DND-41 (cell line): ENCODE measurements around the gene SLC41A3.

ENCODE experiments used
- ATAC-seq: fragments of 200-7000 bp; cut with Tn5 transposase; 3 replicates; pipeline ENCODE4 v1.9.1; 2021; ENCODE audit warnings: low read depth; ENCODE audit not compliant: insufficient read depth
- DNase-seq: peaks from one replicate; pipeline ENCODE4 v3.0.0-alpha.2; 2020
- H2AFZ ChIP-seq: 2 replicates; pipeline ENCODE4 v1.6.0; 2012; ENCODE audit warnings: low read depth, low read length
- H3K27ac ChIP-seq: 2 replicates; pipeline ENCODE4 v1.5.1; 2012; ENCODE audit warnings: low read length, inconsistent platforms
- H3K27me3 ChIP-seq: fragments of 200-600 bp; sonication (generic); 2 replicates; pipeline ENCODE4 v1.6.0; 2012; ENCODE audit warnings: low read length, mild to moderate bottlenecking, inconsistent platforms; ENCODE audit not compliant: insufficient read depth, poor library complexity
- H3K36me3 ChIP-seq: 2 replicates; pipeline ENCODE4 v1.5.1; 2012; ENCODE audit warnings: low read length, inconsistent platforms; ENCODE audit not compliant: insufficient read depth
- H3K4me1 ChIP-seq: 2 replicates; pipeline ENCODE4 v1.5.1; 2012; ENCODE audit warnings: mild to moderate bottlenecking, low read length; ENCODE audit not compliant: insufficient read depth
- H3K4me2 ChIP-seq: 2 replicates; pipeline ENCODE4 v1.6.0; 2012; ENCODE audit warnings: mild to moderate bottlenecking, moderate library complexity, low read length, inconsistent platforms; ENCODE audit not compliant: insufficient read depth
- H3K4me3 ChIP-seq, 2 experiments: fragments of 200-600 bp in 1 of 2; shearing (Covaris generic) in 1 of 2; 2 replicates each; pipeline ENCODE4 v1.5.1; 2012 to 2016; ENCODE audit warnings: inconsistent platforms in 2 of 2, low read length in 2 of 2, mild to moderate bottlenecking in 2 of 2, low read depth in 1 of 2, moderate library complexity in 1 of 2
- H3K79me2 ChIP-seq: 2 replicates; pipeline ENCODE4 v1.6.0; 2012; ENCODE audit warnings: low read length, inconsistent platforms; ENCODE audit not compliant: insufficient read depth
- H3K9ac ChIP-seq: 2 replicates; pipeline ENCODE4 v1.6.0; 2012; ENCODE audit warnings: low read depth, mild to moderate bottlenecking, inconsistent platforms, low read length, moderate library complexity
- H3K9me3 ChIP-seq: 2 replicates; pipeline ENCODE4 v1.5.1; 2012; ENCODE audit warnings: low read length, moderate library complexity, mild to moderate bottlenecking, inconsistent platforms; ENCODE audit not compliant: insufficient read depth, severe bottlenecking
- H4K20me1 ChIP-seq: 2 replicates; pipeline ENCODE4 v1.6.0; 2012; ENCODE audit warnings: low read length; ENCODE audit not compliant: insufficient read depth
- CTCF ChIP-seq: IDR thresholded peaks from 2 replicates; pipeline ENCODE4 v1.5.1; 2012; ENCODE audit warnings: borderline replicate concordance, low read length, moderate library complexity, mild to moderate bottlenecking; ENCODE audit not compliant: poor library complexity, severe bottlenecking; ENCODE audit errors: extremely low read depth
- EZH2 ChIP-seq: IDR thresholded peaks from 3 replicates; pipeline ENCODE4 v1.6.1; 2012; ENCODE audit warnings: borderline replicate concordance, low read depth, mild to moderate bottlenecking, moderate library complexity, low read length, inconsistent platforms; ENCODE audit not compliant: severe bottlenecking

SLC41A3 gene

GRCh38 chr3:126050626-126051025 lies 33.3 kb downstream of the SLC41A3 start:
- no peak overlapping the region for H3K27ac ChIP-seq

GRCh38 chr3:126050050-126050392 lies 33.9 kb downstream of the SLC41A3 start:
- Histone ChIP-seq H3K4me3 (no peak overlapping the region), H4K20me1 (no peaks in the 10 kb centered on the region), H2AFZ (no peak overlapping the region), H3K4me1 (no peaks in the 10 kb centered on the region), H3K27me3 (no peaks in the 10 kb centered on the region), H3K79me2 (no peaks in the 10 kb centered on the region), H3K9me3 (no peaks in the 10 kb centered on the region), H3K9ac (no peak overlapping the region), H3K4me2 (no peak overlapping the region), H3K27ac (no peak overlapping the region), H3K36me3 (peaks cover 3% of the 10 kb centered on the region; the same call in 1 of the 2 replicates)
- DNase-seq (no peak), ATAC-seq (no peak)
- TF ChIP-seq CTCF (no peak), EZH2 (no peak)

More at GRCh38 chr3:126050626-126051025, 33.3 kb downstream of the SLC41A3 start:
- no peaks in the 10 kb centered on the region for H3K9me3 ChIP-seq
- no peak for TF ChIP-seq CTCF
- no peak for TF ChIP-seq EZH2
- H3K27me3 ChIP-seq = no peaks in the 10 kb centered on the region
- DNase-seq = no peak
- peaks cover 3% of the 10 kb centered on the region; the same call in 1 of the 2 replicates for H3K36me3 ChIP-seq
- no peaks in the 10 kb centered on the region for H3K4me1 ChIP-seq
- no peaks in the 10 kb centered on the region for H3K79me2 ChIP-seq
- no peak overlapping the region for H3K4me3 ChIP-seq
- no peak overlapping the region for H3K4me2 ChIP-seq
- H2AFZ ChIP-seq = no peak overlapping the region
- H3K9ac ChIP-seq = no peak overlapping the region
- H4K20me1 ChIP-seq = no peaks in the 10 kb centered on the region
- no peak for ATAC-seq

GRCh38 chr3:126049289-126050049 lies 34.5 kb downstream of the SLC41A3 start:
- Histone ChIP-seq H3K27ac (no peak overlapping the region), H3K27me3 (no peaks in the 10 kb centered on the region), H4K20me1 (no peaks in the 10 kb centered on the region), H3K4me3 (no peak overlapping the region), H3K36me3 (peaks cover 3% of the 10 kb centered on the region; the same call in 1 of the 2 replicates), H3K4me1 (no peaks in the 10 kb centered on the region), H3K9ac (no peak overlapping the region), H2AFZ (no peak overlapping the region), H3K79me2 (no peaks in the 10 kb centered on the region), H3K9me3 (no peaks in the 10 kb centered on the region), H3K4me2 (no peak overlapping the region)
- ATAC-seq = no peak
- DNase-seq = no peak
- no peak for TF ChIP-seq EZH2
- TF ChIP-seq CTCF = no peak
